ENCODE measurements around the gene OR7G3.

GRCh38 chr19:9116547-9116946 is 10.2 kb downstream of the OR7G3 start:
- no peak for TF ChIP-seq CTCF (IDR thresholded peaks at IDR 0.05; ENCODE audit: insufficient read depth, low read depth, low read length)
- TF ChIP-seq EZH2 (IDR thresholded peaks at IDR 0.05; ENCODE audit: insufficient read depth, low read length) = no peak

Measured in astrocyte (in vitro differentiated cells and primary cell).